ENCODE results near the gene COX11. TPM values are rescaled to one million over a fixed set of nuclear protein-coding genes. Genes with fewer than 3 reads are reported as not detected.

COX11 gene
- total RNA-seq, 1 experiment from 2014 or later, result 98.5 TPM

DNA sequence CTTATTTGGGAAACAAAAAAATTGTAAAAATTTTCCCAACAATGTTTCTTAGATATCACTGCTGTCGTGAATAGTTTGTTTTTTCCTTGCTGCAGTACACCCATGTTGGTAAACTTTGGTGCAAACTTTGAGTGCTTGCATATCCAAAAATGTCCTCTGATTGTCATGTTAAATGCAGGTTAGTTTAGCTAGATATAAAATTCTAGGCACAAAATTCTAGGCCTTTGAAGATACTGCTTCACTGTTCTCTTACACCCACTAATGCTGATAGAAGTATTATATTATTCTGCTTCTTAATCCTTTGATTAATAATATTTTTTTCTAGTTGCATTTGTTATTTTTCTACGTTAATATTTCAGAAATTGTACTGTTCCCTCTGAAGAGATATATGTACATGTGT lies 51.7 kb downstream of the COX11 start:
- in situ Hi-C loops (cut with HindIII; ENCODE audit: low sequenced_read_pairs), result loop anchor here (25.0 kb wide), 1 partner anchor 129 kb away; no protein-coding TSS in a partner anchor
- no peak for DNase-seq (ENCODE audit: low spot score)

Other genes starting within 250 kb of the COX11 start
- gene TOM1L1, start 67.8 kb downstream of the COX11 start, total RNA-seq (2014; rRNA removed; shearing (Covaris generic)), result 6.1 and 13.8 TPM in 2 replicates
- gene STXBP4, start 111 bp upstream of the COX11 start, total RNA-seq (2014; rRNA removed; shearing (Covaris generic)), result 1.2 and 2.8 TPM in 2 replicates

Measured in G401 (cell line).